ENCODE measurements around the gene TRAF3IP3. TPM values are rescaled to one million over a fixed set of nuclear protein-coding genes. Genes with fewer than 3 reads are reported as not detected.

TRAF3IP3 gene
- total RNA-seq, 1 donor = not detected

DNA sequence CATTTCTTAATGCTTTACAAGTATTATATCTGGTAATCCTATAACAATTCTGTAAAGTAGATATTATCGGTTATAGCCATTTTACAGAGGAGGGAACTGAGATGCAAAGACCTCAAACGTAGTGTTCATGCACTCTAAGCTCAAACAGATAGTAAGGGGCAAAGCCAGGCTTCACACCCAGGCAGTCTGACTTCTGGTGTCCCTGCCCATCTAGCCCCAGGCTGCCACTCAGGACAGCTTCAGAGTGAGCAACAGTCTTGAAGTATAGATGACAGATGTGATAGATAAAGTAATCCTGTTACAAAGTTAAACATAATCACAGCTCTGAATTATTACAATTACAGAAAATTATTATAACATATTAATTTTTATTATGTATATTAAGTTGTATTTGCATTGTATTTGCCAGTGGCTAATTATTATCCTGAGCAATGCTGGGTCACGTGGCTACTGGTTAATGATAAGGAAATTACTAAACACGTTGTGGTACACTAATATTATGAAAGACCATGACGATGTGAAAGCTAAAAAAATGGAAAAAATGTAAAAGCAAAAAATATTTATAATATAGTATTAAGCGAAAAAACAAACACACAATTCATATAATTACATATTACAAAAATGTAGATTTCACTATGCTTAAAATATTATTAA, 6.1 kb upstream of the TRAF3IP3 start:
- no peak overlapping the region for H3K4me3 ChIP-seq (ENCODE audit: low read depth, low read length)
- DNase-seq (ENCODE audit: low read depth) = no peak
- TF ChIP-seq, protein P1, sequence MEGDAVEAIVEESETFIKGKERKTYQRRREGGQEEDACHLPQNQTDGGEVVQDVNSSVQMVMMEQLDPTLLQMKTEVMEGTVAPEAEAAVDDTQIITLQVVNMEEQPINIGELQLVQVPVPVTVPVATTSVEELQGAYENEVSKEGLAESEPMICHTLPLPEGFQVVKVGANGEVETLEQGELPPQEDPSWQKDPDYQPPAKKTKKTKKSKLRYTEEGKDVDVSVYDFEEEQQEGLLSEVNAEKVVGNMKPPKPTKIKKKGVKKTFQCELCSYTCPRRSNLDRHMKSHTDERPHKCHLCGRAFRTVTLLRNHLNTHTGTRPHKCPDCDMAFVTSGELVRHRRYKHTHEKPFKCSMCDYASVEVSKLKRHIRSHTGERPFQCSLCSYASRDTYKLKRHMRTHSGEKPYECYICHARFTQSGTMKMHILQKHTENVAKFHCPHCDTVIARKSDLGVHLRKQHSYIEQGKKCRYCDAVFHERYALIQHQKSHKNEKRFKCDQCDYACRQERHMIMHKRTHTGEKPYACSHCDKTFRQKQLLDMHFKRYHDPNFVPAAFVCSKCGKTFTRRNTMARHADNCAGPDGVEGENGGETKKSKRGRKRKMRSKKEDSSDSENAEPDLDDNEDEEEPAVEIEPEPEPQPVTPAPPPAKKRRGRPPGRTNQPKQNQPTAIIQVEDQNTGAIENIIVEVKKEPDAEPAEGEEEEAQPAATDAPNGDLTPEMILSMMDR (IDR thresholded peaks at IDR 0.05; ENCODE audit: insufficient read depth, low read length) = no peak

GRCh38 chr1:209751627-209752231, 4.1 kb upstream of the TRAF3IP3 start:
- TF ChIP-seq, protein P1 (IDR thresholded peaks at IDR 0.05; ENCODE audit: insufficient read depth, low read length) = no peak
- no peak overlapping the region for H3K4me3 ChIP-seq (ENCODE audit: low read depth, low read length)
- DNase-seq (ENCODE audit: low read depth) = no peak

DNA sequence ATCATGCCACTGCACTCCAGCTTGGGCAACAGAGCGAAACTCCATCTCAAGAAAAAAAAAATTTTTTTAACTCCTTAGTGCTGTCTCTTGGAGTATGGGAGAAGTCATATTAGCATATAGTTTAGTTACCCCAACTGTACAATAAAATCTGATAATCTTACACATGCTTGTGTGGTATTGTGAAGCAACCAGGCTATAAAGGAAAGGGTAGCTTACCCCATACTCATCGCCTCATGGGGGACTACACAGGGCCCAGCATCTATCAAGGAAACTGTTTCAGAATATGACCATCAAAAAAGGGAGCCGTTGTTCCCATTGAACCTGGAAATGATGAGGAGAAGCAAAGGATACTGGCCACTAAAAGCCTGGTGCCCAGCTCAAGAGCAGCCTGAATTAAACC, 3.0 kb upstream of the TRAF3IP3 start:
- TF ChIP-seq, protein P1 (IDR thresholded peaks at IDR 0.05; ENCODE audit: insufficient read depth, low read length) = no peak
- no peak for DNase-seq (ENCODE audit: low read depth)
- H3K4me3 ChIP-seq (ENCODE audit: low read depth, low read length) = no peak overlapping the region

- TF ChIP-seq, protein P1 (IDR thresholded peaks at IDR 0.05; ENCODE audit: insufficient read depth, low read length) = no peak
- no peak overlapping the region for H3K4me3 ChIP-seq (ENCODE audit: low read depth, low read length)
- DNase-seq (ENCODE audit: low read depth) = no peak
Observed at GRCh38 chr1:209755256-209755655, 597 bp upstream of the TRAF3IP3 start.

- no peak overlapping the region for H3K4me3 ChIP-seq (ENCODE audit: low read depth, low read length)
- no peak for DNase-seq (ENCODE audit: low read depth)
- TF ChIP-seq, protein P1 (IDR thresholded peaks at IDR 0.05; ENCODE audit: insufficient read depth, low read length) = no peak
Observed at GRCh38 chr1:209756615-209757445, 977 bp downstream of the TRAF3IP3 start.

DNA sequence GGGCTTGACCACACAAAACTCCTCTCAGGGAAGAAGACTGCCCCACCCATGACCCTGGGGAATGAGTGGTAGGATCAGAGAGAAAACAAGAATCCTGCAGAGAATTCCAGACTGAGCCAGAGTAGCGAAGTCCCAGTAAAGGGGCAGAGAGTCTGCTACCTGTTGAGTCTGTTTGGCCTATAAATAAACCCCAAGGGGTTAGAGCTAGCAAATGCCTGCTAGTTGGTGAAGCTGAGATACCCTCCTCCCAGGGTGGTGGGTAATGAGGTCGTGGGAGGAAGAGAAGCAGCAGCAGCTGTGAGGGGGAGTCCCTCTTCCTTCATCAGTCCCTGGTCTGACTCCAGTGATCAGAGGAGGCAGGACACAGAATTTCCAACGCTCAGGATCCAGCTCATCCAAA, 2.5 kb downstream of the TRAF3IP3 start:
- no peak for DNase-seq (ENCODE audit: low read depth)
- H3K4me3 ChIP-seq (ENCODE audit: low read depth, low read length) = no peak overlapping the region

More for the DNA sequence above, 2.5 kb downstream of the TRAF3IP3 start:
- TF ChIP-seq, protein P1 (IDR thresholded peaks at IDR 0.05; ENCODE audit: insufficient read depth, low read length) = no peak
